Testis (tissue), 2 donors: ENCODE measurements around the gene KRT35.

ENCODE experiments used
- POLR2A ChIP-seq: fragments of 450-650 bp; IDR thresholded peaks from one replicate; pipeline ENCODE4 v1.6.1; 2017; ENCODE audit warnings: antibody characterized with exemption, mild to moderate bottlenecking, moderate library complexity
- TF ChIP-seq, protein P1 (sequence below), 3 experiments: fragments of 450-650 bp in 2 of 3; fragments of 200-600 bp in 1 of 3; sonication (generic) in 1 of 3; IDR thresholded peaks; one replicate each; pipeline ENCODE4 v1.5.1; 2016 to 2019; ENCODE audit warnings: antibody characterized with exemption in 3 of 3, mild to moderate bottlenecking in 2 of 3, moderate library complexity in 1 of 3

DNA sequence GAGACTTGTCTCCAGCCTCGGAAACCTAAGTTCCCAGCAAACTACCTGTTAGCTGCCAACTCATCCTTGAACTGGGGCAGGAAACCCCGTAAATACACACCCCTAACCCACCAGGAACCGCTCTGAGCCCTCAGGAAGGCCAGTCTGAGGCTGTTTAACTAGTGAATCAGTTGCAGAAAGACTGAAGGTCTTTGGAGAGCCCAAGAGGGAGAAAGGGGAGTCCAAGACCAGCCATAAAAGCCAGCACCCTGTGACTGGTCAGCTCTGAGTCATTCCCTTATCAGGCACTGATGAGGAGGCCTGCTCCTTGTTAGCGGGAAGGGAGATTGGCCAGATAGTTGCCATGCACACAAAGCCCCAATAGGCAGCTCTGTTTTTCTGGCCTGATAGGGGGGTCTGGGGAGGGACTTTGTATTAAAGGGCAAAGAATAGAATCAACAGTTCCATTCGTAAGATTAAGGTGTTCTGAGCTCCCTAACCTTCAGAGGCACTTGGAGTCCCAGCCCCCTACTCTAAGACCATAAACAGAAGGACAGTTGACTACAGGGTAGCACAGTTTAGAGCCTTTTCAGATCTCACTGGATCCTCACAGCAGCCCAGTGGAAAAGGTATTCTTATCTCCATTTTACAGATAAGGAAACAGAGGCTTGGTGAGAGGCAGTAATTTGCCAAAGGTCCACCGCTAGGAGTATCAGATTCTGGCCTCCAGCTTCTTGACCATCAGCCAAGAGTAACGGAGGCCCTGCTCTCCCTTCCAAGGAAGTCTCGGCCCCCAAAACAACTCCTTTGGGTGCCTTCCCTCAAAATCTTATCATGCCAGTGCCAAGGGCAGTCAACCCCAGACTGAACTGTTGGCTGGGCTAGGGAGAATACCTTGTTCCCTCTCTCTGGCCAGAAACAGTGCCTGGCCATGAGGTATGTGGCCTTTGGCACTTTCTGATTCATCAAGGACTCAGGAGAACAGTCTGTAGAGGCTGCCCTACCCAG lies 49.4 kb upstream of the KRT35 start:
- TF ChIP-seq, protein P1, sequence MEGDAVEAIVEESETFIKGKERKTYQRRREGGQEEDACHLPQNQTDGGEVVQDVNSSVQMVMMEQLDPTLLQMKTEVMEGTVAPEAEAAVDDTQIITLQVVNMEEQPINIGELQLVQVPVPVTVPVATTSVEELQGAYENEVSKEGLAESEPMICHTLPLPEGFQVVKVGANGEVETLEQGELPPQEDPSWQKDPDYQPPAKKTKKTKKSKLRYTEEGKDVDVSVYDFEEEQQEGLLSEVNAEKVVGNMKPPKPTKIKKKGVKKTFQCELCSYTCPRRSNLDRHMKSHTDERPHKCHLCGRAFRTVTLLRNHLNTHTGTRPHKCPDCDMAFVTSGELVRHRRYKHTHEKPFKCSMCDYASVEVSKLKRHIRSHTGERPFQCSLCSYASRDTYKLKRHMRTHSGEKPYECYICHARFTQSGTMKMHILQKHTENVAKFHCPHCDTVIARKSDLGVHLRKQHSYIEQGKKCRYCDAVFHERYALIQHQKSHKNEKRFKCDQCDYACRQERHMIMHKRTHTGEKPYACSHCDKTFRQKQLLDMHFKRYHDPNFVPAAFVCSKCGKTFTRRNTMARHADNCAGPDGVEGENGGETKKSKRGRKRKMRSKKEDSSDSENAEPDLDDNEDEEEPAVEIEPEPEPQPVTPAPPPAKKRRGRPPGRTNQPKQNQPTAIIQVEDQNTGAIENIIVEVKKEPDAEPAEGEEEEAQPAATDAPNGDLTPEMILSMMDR (IDR thresholded peaks at IDR 0.05) = no peak
- TF ChIP-seq POLR2A = no peak
